ENCODE measurements around the gene ZDHHC13. TPM values are rescaled to one million over a fixed set of nuclear protein-coding genes. Genes with fewer than 3 reads are reported as not detected.

Gene ZDHHC13
- total RNA-seq, 2 donors from 2014 or later, result 22.1 to 22.7 TPM

DNA sequence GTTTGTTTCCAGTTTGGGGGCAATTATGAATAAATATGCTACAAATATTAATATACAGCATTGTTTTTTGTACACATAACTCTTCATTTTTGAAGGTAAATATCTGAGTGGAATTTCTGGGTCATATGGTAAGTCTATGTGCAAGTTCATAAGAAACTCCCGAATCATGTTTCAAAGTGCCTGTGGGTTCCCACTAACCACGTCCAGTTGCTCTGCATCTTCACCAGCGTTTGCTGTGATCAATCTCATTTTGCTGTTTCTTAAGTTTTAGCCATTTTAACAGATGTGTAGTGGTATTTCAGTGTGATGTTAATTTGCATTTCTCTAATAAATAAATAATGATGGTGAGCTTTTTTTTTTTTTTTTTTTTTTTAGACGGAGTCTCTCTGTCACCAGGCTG, 99.1 kb downstream of the ZDHHC13 start:
- no peaks in the 10 kb centered on the region for H3K36me3 Mint-ChIP-seq
- DNase-seq (ENCODE audit: low spot score) (no peak), ATAC-seq (no peak)
- H3K27ac Mint-ChIP-seq, result no peak overlapping the region
- H3K4me1 Mint-ChIP-seq (ENCODE audit: low read depth in 2 of 2), result no peaks in the 10 kb centered on the region
- peaks cover 12 to 35% of the 10 kb centered on the region in 2 donors for H3K27me3 Mint-ChIP-seq
- no peaks in the 10 kb centered on the region for H3K9me3 Mint-ChIP-seq
- no peak overlapping the region for H3K4me3 Mint-ChIP-seq

GRCh38 chr11:19216709-19217374, 99.9 kb downstream of the ZDHHC13 start:
- Mint-ChIP-seq H3K4me1 (ENCODE audit: low read depth in 2 of 2) (no peaks in the 10 kb centered on the region), H3K27me3 (peaks cover 12 to 35% of the 10 kb centered on the region in 2 donors), H3K27ac (no peak overlapping the region), H3K9me3 (no peaks in the 10 kb centered on the region), H3K4me3 (no peak overlapping the region), H3K36me3 (no peaks in the 10 kb centered on the region)
- DNase-seq (ENCODE audit: low spot score) (no peak), ATAC-seq (no peak)

DNA sequence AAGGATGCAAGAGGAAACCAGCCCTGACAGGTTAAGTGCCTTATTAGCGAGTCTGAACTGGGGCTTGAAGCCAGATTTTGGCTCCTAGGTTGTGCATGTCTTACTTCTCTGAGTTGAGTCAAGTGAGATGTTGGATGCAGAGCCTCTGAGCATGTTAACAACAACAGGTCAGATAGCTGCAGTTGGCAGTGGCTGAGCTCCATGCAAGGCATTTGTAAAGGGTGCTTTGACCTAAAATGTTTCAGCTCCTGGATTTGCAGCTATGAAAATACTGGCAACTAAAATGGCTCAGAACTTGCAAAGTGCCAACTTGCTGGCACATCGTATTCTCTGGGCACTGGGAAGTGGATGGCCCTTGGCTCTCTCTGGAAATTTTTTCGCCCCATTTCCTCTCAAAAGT, 101.2 kb downstream of the ZDHHC13 start:
- Mint-ChIP-seq H3K36me3 (no peaks in the 10 kb centered on the region), H3K9me3 (no peaks in the 10 kb centered on the region), H3K4me3 (no peak overlapping the region), H3K27ac (no peak overlapping the region), H3K27me3 (peaks cover 7 to 22% of the 10 kb centered on the region in 2 donors), H3K4me1 (ENCODE audit: low read depth in 2 of 2) (no peaks in the 10 kb centered on the region)
- ATAC-seq (no peak), DNase-seq (ENCODE audit: low spot score) (no peak)

DNA sequence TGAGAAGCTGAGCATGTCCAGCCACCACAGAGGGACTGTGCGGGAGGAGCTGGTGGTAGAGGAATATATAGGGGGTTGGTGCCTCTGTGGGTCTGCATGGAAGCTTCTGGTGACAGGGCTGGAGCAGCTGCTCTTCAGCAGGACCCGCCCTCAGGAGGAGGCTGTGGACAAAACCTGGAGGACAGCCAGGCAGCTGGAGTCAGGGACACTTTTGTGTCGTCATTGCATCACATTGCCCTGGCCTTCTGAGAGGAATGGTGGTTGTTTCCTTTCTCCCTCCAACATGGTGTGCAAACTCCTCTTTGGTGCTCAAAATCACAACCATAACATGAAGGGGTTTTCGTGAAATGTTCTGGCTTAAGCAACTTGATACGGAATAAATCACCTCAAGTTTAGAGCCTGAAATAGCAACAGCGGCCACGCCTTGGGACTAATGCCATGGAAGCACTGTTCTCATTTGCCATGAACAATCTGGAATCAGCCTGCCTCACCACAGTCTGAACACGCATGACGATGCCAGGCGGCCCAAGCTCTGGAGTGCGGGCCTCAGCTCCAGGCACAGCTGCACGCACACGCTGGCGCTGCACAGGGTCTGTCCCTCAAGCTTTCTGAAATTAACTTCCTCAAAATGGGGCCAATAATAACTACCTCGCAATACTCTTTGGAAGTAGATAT, 102.0 kb downstream of the ZDHHC13 start:
- ATAC-seq (peak in 1 of 2 donors; percentile 28), DNase-seq (ENCODE audit: low spot score) (no peak)
- Mint-ChIP-seq H3K27ac (no peak overlapping the region), H3K9me3 (no peaks in the 10 kb centered on the region), H3K4me1 (ENCODE audit: low read depth in 2 of 2) (no peaks in the 10 kb centered on the region), H3K27me3 (peaks cover 6 to 20% of the 10 kb centered on the region in 2 donors), H3K4me3 (no peak overlapping the region), H3K36me3 (no peaks in the 10 kb centered on the region)

DNA sequence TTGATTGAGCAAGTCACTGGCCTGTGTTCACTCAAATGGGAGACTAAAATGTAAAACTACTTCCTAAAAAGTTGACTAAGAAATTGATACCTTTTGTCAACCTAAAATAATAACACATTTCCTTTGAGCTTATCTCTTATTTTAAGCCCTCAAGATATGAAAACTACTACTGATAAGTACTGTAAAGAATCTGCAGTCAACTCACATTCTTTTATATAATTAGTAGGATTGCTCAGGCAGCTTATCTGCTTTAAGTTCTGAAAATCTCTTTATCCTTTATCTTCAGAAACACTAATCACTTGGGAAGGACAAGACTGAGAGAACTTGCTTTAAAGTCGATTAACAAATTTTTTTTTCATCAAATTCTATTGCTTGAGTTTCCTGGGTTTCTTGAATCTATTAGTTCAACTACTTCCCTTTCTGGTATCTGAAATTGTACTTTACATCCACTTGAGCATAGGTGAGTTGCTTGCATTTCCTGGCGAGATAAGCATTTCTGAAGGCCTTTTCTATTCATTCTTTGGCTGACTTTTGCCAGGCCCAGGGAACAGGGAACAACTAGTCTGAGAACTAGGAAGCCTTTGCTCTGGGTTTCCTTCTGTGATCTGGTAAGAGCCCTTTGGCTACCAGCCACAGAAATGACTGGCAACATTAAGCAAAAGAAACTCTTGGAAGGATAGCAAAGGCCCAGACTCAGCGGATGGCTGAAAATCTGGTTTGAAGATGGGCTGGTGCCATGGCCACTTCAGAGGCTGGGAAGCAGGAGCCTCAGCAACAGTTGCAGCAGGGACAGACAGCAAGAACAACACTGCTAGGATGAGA, 104.1 kb downstream of the ZDHHC13 start:
- Mint-ChIP-seq H3K4me1 (ENCODE audit: low read depth in 2 of 2) (no peaks in the 10 kb centered on the region), H3K9me3 (no peaks in the 10 kb centered on the region), H3K4me3 (no peak overlapping the region), H3K27ac (no peak overlapping the region), H3K27me3 (peaks cover 0 to under 1% of the 10 kb centered on the region in 2 donors), H3K36me3 (peaks cover 6% of the 10 kb centered on the region)
- no peak for DNase-seq (ENCODE audit: low spot score)
- ATAC-seq, result no peak

DNA sequence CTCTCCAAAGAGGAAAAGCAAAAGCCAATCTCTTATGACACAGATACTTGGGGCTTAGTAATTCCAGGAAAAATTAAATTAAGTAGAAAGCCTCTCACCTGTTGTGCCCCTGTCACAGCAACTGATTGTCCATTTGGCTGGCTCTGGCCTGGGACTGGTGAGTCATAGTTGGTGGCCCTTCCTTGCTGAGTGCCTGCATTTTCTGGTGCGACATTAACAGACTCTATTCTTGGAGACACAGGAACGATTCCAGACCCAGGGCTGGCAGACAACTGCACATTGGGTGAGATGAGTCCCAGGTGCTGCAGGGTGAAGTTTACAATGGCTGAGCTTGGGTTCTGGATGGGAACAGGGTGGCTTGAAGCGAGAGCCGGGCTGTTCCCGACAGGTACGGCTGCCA, 108.2 kb downstream of the ZDHHC13 start:
- no peaks in the 10 kb centered on the region for H3K27me3 Mint-ChIP-seq
- no peak overlapping the region for H3K27ac Mint-ChIP-seq
- no peak for DNase-seq (ENCODE audit: low spot score)
- H3K9me3 Mint-ChIP-seq, result no peaks in the 10 kb centered on the region
- no peaks in the 10 kb centered on the region for H3K4me1 Mint-ChIP-seq (ENCODE audit: low read depth in 2 of 2)
- ATAC-seq, result no peak
- H3K4me3 Mint-ChIP-seq, result no peak overlapping the region
- H3K36me3 Mint-ChIP-seq, result peaks cover 6% of the 10 kb centered on the region

GRCh38 chr11:19225581-19225980, 108.6 kb downstream of the ZDHHC13 start:
- Mint-ChIP-seq H3K27me3 (no peaks in the 10 kb centered on the region), H3K4me3 (no peak overlapping the region), H3K4me1 (ENCODE audit: low read depth in 2 of 2) (no peaks in the 10 kb centered on the region), H3K9me3 (no peaks in the 10 kb centered on the region), H3K36me3 (peaks cover 6% of the 10 kb centered on the region), H3K27ac (no peak overlapping the region)
- no peak for DNase-seq (ENCODE audit: low spot score)
- ATAC-seq, result no peak

Other genes with a start within 250 kb of the ZDHHC13 start
- gene MRGPRX1, start 177.8 kb upstream of the ZDHHC13 start, total RNA-seq, result not detected
- not detected for gene MRGPRX2, start 56.5 kb upstream of the ZDHHC13 start, total RNA-seq
- gene CSRP3, start 84.8 kb downstream of the ZDHHC13 start, total RNA-seq, result not detected
- 10 to 100 TPM; 12.0 to 22.3 TPM for gene E2F8, start 123.8 kb downstream of the ZDHHC13 start, total RNA-seq